Activated T-helper 2 cell treated with anti-CD3 and anti-CD28 coated beads, Interferon-gamma antibody, Interleukin-2, Interleukin-4, amounts not matched to agents 10 μg/mL and 5 μg/mL and 100 μg/mL, durations not matched to agents 14 hours and 24 hours and 36 hours (primary cell): ENCODE results near the gene FSIP1. TPM values are rescaled to one million over a fixed set of nuclear protein-coding genes. Genes with fewer than 3 reads are reported as not detected.

ENCODE experiments used
- DNase-seq: peaks from one replicate; pipeline ENCODE4 v3.0.0; 2021; ENCODE audit warnings: low spot score
- H3K27ac Mint-ChIP-seq: one replicate; pipeline ENCODE4 v1.8.0; 2021; ENCODE audit warnings: mixed read lengths
- H3K27me3 Mint-ChIP-seq: one replicate; pipeline ENCODE4 v1.8.0; 2021; ENCODE audit warnings: low read depth, mixed read lengths
- H3K36me3 Mint-ChIP-seq: one replicate; pipeline ENCODE4 v1.8.0; 2021; ENCODE audit warnings: low read depth, mixed read lengths
- H3K4me1 Mint-ChIP-seq: one replicate; pipeline ENCODE4 v1.8.0; 2021; ENCODE audit warnings: low read depth, mixed read lengths
- H3K4me3 Mint-ChIP-seq: one replicate; pipeline ENCODE4 v1.8.0; 2021; ENCODE audit warnings: low read depth, mild to moderate bottlenecking, moderate library complexity, mixed read lengths
- H3K9me3 Mint-ChIP-seq: one replicate; pipeline ENCODE4 v1.8.0; 2021; ENCODE audit warnings: mixed read lengths
- intact Hi-C: fragments of 100-400 bp; cut with micrococcal nuclease; formaldehyde crosslinking; loops from one replicate; pipeline ENCODE4 v1.15.1; 2023
- total RNA-seq: library from RNA; stranded (reverse); gene quantifications from 2 replicates; pipeline ENCODE4 v1.2.3, GENCODE V29; 2022

The FSIP1 gene
- total RNA-seq, 1 donor from 2014 or later, result 0.14 TPM

DNA sequence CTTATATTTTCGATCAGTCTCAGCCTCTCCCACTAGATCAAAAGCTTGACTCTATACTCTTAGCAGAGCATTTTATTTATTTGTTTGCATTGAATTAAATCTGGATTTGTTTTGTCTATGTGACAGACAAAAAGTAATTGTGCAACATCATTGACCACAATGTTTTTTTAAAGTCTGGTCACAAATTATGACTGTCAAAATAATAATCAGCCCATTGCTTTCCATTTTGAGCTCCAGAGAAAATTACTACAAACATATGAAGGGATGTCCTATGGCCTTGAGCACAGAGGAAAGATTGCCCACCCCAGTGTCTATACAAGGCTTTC, 82.3 kb downstream of the FSIP1 start:
- H3K27ac Mint-ChIP-seq, result no peak overlapping the region

GRCh38 chr15:39699516-39700374, 82.9 kb downstream of the FSIP1 start:
- H3K36me3 Mint-ChIP-seq, result no peaks in the 10 kb centered on the region
- H3K4me3 Mint-ChIP-seq, result no peak overlapping the region
- no peaks in the 10 kb centered on the region for H3K9me3 Mint-ChIP-seq
- H3K27ac Mint-ChIP-seq, result no peak overlapping the region
- H3K27me3 Mint-ChIP-seq, result peaks cover 21% of the 10 kb centered on the region
- no peaks in the 10 kb centered on the region for H3K4me1 Mint-ChIP-seq
- DNase-seq, result no peak
- intact Hi-C loops, result no loop called here

More for the DNA sequence above, 82.3 kb downstream of the FSIP1 start:
- no peaks in the 10 kb centered on the region for H3K4me1 Mint-ChIP-seq
- DNase-seq, result no peak
- H3K4me3 Mint-ChIP-seq, result no peak overlapping the region
- no peaks in the 10 kb centered on the region for H3K9me3 Mint-ChIP-seq
- peaks cover 24% of the 10 kb centered on the region for H3K27me3 Mint-ChIP-seq
- intact Hi-C loops, result no loop called here
- no peaks in the 10 kb centered on the region for H3K36me3 Mint-ChIP-seq

DNA sequence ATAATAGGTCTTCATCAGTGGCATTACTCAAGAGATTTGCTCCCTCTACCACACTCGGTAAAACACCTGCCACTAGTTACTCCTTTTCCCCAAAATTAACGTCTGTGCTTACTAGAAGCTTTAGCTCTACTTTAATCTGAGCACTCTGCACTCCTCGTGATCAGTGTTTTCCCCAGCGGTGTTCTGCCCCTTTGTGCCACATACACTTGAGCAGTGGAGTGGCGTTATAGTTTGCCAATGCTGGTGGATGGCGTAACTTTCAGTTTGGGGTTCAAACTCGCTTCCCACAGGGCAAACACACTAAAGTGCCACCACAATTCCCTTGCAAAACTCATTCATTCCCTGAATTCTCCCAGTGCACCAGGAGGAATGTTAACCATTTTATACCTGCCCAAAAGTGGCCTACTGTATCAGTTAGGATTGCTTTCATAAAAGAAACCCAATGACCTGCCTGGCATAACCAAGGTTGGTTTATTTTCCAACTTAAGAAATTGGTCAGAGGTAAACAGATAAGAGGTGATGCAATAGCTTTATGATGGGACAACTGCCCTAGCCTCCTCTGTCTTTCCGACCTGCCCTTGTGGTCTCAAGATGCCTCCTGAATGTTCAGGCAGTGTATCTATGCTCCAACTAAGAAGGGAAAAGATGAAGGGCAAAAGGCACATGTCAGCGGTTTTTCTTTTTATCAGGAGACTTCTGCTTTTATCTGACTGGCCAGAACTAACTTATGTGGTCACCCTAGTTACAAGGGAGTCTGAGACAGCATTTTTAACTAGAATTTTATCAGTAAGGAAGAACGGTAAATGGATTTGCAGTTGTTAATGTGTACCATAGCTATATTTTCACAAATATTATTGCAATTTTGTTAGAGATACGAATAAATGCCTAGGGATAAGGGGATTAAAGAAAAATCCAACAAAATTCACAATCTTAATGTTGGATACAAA, 83.9 kb downstream of the FSIP1 start:
- H3K4me1 Mint-ChIP-seq, result no peaks in the 10 kb centered on the region
- no peak overlapping the region for H3K4me3 Mint-ChIP-seq
- intact Hi-C loops, result no loop called here
- no peaks in the 10 kb centered on the region for H3K9me3 Mint-ChIP-seq
- no peaks in the 10 kb centered on the region for H3K36me3 Mint-ChIP-seq
- H3K27me3 Mint-ChIP-seq, result peaks cover 19% of the 10 kb centered on the region
- no peak for DNase-seq
- H3K27ac Mint-ChIP-seq, result no peak overlapping the region

- Mint-ChIP-seq H3K27me3 (peaks cover 21% of the 10 kb centered on the region), H3K4me3 (no peak overlapping the region), H3K27ac (no peak overlapping the region), H3K36me3 (no peaks in the 10 kb centered on the region), H3K4me1 (no peaks in the 10 kb centered on the region), H3K9me3 (no peaks in the 10 kb centered on the region)
- intact Hi-C loops, result no loop called here
- DNase-seq, result no peak
Measured at GRCh38 chr15:39697509-39697908, 85.1 kb downstream of the FSIP1 start.

GRCh38 chr15:39695793-39696192, 86.8 kb downstream of the FSIP1 start:
- Mint-ChIP-seq H3K4me3 (no peak overlapping the region), H3K36me3 (no peaks in the 10 kb centered on the region), H3K9me3 (no peaks in the 10 kb centered on the region), H3K27ac (no peak overlapping the region), H3K4me1 (peaks cover 2% of the 10 kb centered on the region), H3K27me3 (peaks cover 25% of the 10 kb centered on the region)
- DNase-seq, result no peak
- intact Hi-C loops, result no loop called here

- Mint-ChIP-seq H3K9me3 (no peaks in the 10 kb centered on the region), H3K27me3 (peaks cover 14% of the 10 kb centered on the region), H3K36me3 (no peaks in the 10 kb centered on the region), H3K27ac (no peak overlapping the region), H3K4me1 (peaks cover 6% of the 10 kb centered on the region), H3K4me3 (no peak overlapping the region)
- intact Hi-C loops, result no loop called here
- no peak for DNase-seq
Measured at GRCh38 chr15:39692356-39693327, 90.0 kb downstream of the FSIP1 start.

DNA sequence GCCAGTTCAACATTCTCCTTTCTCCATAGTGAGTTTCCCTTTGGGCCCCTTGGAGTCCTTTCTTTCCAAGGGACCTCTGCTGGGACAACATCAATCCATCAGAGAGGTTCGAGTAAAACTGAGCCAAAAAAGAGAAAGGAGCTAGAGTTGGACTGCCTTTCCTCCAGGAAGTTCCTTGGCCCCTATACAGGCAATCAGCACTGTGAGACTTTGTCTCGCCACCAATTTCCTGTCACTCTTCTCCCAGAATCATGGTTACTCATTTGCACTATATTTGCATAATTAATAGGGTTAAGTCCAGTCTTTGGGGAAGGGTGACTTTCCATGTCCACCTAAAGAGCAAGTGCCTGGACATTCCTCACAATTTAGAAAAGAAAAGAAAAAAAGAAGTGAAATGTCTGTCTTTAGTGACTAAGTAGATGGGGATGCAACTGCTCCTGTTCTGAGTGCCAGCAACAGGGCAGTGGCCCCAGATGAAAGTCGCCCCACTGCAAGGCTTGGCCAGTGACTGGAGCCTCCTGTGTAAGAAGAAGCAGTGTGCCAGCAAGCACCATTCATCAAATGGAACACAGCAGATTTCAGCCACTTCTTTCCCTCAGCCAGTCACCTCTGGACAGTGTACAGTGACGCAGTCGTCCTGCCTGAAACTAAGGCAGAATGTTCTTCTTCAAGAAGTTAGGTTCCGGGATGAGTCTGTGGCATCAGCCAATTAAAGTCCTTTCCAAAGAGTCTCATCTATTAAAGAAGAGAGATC, 91.6 kb downstream of the FSIP1 start:
- intact Hi-C loops, result no loop called here
- Mint-ChIP-seq H3K27me3 (peaks cover 7% of the 10 kb centered on the region), H3K27ac (no peak overlapping the region), H3K9me3 (no peaks in the 10 kb centered on the region), H3K36me3 (no peaks in the 10 kb centered on the region), H3K4me3 (no peak overlapping the region), H3K4me1 (peaks cover 7% of the 10 kb centered on the region)
- DNase-seq, result no peak

DNA sequence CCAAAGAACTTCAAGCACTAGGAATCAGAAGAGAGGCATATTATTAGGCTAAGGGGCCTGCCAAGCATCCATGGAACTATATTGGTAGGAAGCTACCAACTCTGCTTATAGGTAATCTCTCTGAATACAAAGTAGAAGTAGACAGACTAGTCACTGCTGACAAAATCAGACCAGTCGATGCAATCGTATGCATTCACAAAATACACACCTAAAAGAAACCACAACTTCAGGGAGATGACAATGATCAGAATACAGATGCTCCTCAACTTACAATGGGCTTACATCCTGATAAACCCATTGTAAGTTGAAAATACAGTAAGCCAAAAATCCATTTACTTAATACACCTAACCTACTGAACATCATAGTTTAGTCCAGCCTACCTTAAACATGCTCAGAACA, 94.7 kb downstream of the FSIP1 start:
- no peaks in the 10 kb centered on the region for H3K36me3 Mint-ChIP-seq
- peaks cover 7% of the 10 kb centered on the region for H3K4me1 Mint-ChIP-seq
- no peak overlapping the region for H3K27ac Mint-ChIP-seq
- H3K4me3 Mint-ChIP-seq, result no peak overlapping the region
- intact Hi-C loops, result loop anchor here (5.0 kb wide), 2 partner anchors 106 to 189 kb away; partner anchors contain the start of gene THBS1
- DNase-seq, result no peak
- peaks cover 16% of the 10 kb centered on the region for H3K27me3 Mint-ChIP-seq
- H3K9me3 Mint-ChIP-seq, result no peaks in the 10 kb centered on the region

DNA sequence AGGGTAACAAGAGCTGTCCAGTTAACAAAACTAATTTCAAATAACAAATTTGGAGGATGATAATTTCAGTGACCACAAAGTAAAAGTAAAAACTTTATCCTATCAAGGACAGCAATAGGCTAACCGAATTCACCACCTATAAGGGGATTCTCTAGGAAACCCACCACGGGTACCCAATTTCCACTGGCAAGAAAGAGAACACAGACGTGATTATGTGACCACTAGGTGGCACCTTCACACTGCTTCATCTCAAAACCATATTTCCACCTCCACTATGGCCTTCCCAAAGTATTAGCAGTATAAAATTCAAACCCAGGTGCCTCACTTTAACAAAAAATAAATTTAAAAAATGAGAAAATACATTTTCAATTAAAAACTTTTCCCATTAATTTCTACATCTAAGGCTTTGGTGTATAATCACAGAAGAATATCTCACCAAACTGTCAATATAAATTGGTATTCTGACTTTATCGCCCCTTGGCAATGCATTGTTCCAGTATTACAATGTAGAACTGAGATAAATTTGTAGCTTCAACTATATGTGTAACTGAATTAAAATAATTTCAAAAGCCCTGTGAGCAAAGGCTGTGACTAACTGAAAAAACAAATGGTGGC, 96.5 kb downstream of the FSIP1 start:
- Mint-ChIP-seq H3K4me1 (peaks cover 7% of the 10 kb centered on the region), H3K27me3 (peaks cover 12% of the 10 kb centered on the region), H3K4me3 (no peak overlapping the region), H3K9me3 (no peaks in the 10 kb centered on the region), H3K27ac (no peak overlapping the region), H3K36me3 (no peaks in the 10 kb centered on the region)
- DNase-seq, result no peak
- intact Hi-C loops, result loop anchor here (1.0 to 5.0 kb wide), 3 partner anchors 71 to 191 kb away; partner anchors contain the start of gene THBS1

GRCh38 chr15:39685367-39685766, 97.3 kb downstream of the FSIP1 start:
- peaks cover 12% of the 10 kb centered on the region for H3K27me3 Mint-ChIP-seq
- no peak for DNase-seq
- H3K4me3 Mint-ChIP-seq, result no peak overlapping the region
- H3K4me1 Mint-ChIP-seq, result peaks cover 5% of the 10 kb centered on the region
- H3K36me3 Mint-ChIP-seq, result no peaks in the 10 kb centered on the region
- H3K27ac Mint-ChIP-seq, result no peak overlapping the region
- intact Hi-C loops, result loop anchor here (5.0 kb wide), 2 partner anchors 103 to 192 kb away; partner anchors contain the start of gene THBS1
- no peaks in the 10 kb centered on the region for H3K9me3 Mint-ChIP-seq

DNA sequence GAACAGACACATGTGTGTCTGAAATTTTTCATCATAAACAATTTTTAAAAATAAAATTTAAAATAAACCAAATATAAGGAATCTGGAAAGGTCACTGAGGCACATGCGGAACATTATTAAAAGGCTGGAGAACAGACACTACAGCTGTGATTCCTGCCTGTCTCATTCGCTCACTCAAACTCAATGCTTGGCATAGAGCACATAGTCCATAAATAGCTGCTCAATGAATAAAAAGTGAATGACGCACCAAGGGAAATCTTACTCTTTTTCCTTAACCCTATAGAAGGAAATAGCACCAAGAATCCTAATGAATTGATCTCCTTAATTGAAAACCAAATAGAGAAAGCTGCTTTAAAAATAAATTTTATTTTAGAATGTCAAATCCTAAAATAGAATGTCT, 98.4 kb downstream of the FSIP1 start:
- Mint-ChIP-seq H3K4me1 (peaks cover 5% of the 10 kb centered on the region), H3K27ac (no peak overlapping the region), H3K9me3 (no peaks in the 10 kb centered on the region), H3K4me3 (no peak overlapping the region), H3K27me3 (peaks cover 12% of the 10 kb centered on the region), H3K36me3 (no peaks in the 10 kb centered on the region)
- intact Hi-C loops, result no loop called here
- DNase-seq, result no peak
